MV-4-11 (cell line): ENCODE measurements around the gene SLX4.
A peak's percentile ranks its signal among the peaks of the same experiment; 100 is the strongest.
"Not testable (repeated sequence)": the region's sequence is repeated elsewhere in the genome, so short reads cannot be mapped to it uniquely, and the experiment has no call there.

Experiments
- DNase-seq: peaks from one replicate; lab custom pipeline; 2025; lab: John Stamatoyannopoulos, UW

Gene SLX4

GRCh38 chr16:3642397-3643094, 31.1 kb upstream of the SLX4 start:
- no peak for DNase-seq

DNA sequence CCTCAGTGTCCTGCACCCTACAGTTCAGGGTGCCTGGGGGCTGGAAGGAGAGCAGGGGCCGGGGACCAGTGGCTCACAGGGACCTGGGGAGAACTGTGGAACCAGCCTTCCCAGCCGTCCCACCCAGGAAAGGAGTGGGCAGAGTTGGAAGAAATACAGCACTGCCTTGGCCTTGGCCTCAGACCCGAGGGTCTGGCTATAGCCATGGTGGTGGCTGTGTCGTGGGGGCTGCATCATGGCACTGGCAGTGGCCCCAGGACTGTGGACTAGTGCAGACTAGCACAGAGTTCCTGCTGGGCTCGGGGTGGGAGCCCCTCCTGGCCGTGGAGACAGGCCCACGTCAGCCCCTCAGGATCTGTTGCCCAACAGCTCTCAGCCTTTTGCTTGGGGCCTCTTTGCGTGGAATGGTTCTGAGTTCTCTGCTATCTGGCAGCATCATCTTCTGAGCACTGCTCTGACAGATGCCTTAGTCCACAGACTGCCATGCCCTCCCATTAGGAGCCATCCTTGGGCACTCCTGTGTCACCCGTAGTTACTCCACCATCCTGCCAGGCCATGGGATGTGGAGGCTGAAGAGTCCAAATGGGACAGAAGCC, 30.5 kb upstream of the SLX4 start:
- no peak for DNase-seq

- no peak for DNase-seq
Observed at GRCh38 chr16:3640632-3641501, 29.5 kb upstream of the SLX4 start.

- DNase-seq, result no peak
Observed at GRCh38 chr16:3640207-3640606, 28.8 kb upstream of the SLX4 start.

DNA sequence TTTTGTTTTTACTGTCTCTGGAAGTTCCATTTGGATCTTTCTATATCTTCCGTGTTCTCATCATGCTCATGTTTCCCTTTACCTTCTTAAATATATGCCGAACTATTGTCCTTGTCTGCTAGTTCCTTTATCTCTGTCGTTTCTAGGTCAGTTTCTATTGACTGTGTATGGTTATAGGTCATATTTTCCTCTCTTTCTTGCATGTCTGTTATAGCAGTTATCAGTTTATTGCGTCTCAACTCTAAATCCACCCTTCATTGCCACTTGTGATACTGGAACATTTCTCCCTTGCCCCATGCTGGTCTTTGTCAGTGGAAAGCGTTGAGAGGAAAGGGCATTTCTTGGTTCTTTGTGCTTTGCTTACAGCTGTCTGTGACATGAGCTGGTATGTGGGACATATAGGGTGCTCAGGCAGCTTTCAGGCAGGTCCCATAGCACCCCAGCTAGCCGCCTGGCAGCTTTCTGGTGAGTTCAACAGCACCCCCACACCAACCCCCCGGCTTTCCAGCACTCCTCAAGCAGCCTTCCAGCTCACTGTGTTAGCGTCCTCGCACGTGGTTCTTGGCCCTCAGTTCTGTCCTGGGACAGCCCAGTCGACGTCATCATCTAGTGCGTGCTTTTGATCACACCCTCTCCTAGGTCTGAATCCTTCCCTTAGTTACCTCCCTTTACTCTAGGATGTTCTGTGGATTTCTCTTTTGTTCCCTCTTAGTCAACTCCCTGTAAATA, 27.7 kb upstream of the SLX4 start:
- DNase-seq, result no peak

DNA sequence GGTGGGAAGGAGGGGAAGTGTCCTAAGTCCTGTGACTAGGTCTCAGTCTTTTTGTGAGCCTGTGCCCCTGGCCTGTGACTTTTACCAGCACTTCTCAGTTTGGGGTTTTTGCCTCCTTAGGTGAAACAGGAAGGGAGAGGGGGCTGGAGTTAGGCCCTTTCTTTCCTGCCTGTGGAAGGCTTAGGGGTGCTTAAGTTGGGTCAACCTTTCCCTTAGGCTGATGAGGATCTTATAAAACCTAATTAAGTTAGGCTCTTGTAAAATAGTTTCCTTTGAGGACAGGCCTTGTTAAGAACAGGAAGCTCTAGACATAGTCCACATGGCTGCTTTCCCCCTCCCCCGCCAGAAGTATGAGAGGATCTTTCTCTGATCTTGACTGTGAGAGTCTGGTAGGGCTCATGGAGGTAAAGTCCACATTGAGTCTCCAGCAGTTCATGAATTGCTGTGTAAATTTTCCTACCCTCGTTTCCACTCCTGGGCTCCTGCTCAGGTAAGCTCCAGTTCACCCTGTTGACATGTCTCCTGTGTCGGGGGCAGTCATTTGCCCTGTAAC, 26.0 kb upstream of the SLX4 start:
- peak; percentile 78 for DNase-seq

DNA sequence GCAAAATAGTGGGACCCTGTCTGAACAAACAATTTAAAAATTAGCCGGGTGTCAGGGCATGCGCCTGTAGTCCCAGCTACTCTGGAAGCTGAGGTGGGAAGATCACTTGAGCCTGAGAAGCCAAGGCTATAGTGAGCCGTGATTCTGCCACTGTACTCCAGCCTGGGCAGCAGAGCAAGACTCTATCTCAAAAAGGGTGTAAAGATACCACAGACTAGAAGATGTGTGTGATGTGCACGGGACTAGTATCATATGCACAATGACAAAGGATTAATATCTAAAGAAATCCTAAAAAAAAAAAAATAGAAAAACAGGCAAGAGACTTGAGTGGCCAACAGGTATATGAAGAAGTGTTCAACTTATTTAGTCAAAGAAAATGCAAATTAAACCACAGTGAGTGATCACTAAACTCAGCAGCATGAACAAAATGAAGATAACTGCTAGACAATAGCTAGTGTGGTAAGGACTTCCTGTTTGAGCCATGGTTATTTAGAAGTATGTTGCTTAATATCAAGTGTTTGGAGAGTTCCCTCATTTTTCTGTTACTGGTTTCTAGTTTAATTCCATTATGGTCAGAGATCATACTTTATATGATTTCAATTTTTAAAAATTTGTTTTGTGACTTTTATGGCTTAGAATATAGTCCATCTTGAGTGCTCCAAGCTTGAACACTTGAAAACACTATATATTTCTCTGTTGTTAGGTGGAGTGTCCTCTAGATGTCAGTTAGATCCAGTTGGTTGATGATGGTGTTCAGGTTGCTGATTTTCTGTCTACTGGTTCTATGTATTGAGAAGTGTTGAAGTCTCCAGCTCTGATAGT, 14.7 kb upstream of the SLX4 start:
- peak; percentile 82 for DNase-seq

DNA sequence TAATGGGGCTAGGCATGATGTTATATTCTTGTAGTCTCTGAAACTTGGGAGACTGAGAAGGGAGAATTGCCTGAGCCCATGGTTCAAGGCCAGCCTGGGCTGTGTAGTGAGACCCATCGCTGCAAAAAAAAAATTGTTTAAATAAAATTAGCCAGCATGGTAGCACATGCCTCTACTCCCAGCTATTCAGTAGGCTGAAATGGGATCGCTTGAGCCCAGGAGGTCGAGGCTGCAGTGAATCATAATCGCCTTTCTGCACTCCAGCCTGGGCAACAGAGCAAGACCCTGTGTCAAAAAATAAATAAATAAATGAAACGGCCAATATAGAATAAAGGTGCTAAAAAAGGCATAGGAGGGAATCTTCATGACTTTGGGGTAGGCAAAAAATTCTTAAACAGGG, 13.9 kb upstream of the SLX4 start:
- no peak for DNase-seq

DNA sequence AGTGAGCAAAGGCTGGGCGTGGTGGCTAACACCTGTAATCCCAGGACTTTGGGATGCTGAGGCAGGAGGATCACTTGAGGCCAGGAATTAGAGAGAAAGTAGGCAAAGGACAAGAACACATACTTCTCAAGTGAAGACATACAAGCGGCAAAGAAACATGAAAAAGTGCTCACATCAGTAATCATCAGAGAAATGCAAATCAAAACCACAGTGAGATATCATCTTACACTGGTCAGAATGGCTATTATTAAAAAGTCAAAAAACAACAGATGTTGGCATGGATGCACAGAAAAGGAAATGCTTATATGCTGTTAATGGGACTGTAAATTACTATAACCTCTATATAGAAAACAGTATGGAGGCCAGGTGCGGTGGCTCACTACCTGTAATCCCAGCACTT, 12.2 kb upstream of the SLX4 start:
- DNase-seq, result no peak

DNA sequence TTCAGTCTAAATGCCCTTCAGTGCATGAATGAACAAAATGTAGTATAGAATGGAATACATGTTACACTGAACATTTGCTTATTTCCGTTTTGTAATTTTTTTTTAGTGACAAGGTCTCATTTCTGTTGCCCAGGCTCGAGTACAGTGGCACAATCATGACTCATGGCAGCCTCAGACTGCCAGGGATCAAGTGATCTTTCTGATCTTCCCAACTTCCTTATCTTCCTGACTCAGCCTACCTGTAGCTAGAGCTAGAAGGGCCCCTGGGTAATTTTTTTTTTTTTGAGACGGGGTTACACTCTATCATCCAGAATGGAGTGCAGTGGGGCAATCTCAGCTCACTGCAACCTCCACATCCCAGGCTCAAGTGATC, 7.3 kb upstream of the SLX4 start:
- peak; percentile 66 for DNase-seq

GRCh38 chr16:3612510-3613466, 1.4 kb upstream of the SLX4 start:
- DNase-seq, result no peak

DNA sequence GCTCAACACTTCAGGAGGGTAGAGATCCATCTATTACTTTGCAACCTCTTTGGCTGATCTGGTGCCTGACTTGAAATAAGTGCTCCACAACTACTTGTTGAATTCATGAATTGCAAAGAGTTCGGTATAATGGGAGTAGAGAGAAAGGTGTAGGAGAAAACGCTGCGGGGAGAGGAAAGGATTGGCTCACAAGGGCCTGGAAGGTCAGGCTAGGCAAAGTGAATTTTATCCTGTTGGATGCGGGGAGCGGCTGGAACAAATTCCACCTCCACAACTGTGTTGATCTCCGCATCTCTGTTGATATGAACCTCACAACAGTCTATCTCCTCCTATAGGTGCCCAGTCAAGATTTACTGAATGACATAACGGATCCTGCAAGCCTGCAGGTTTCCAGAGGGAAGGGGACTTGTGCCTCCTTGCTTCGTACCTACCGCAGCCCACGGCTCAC, 684 bp downstream of the SLX4 start:
- DNase-seq, result no peak

- DNase-seq, result peak; percentile 75
Observed at GRCh38 chr16:3609895-3610697, 1.3 kb downstream of the SLX4 start.

DNA sequence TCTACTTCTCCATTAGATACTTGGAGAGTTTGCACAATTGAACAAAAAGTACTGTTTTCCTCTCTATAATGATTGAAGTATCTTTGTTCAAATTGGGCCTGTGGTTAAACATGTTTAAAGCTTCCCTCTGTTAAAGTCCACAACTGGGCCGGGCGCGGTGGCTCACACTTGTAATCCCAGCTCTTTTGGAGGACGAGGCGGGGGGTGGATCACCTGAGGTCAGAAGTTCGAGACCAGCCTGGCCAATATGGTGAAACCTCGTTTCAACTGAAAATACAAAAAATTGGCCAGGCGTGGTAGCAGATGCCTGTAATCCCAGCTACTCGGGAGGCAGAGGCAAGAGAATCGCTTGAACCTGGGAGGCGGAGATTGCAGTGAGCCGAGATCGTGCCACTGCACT, 2.4 kb downstream of the SLX4 start:
- not testable (repeated sequence) for DNase-seq

GRCh38 chr16:3608069-3608468, 3.3 kb downstream of the SLX4 start:
- DNase-seq, result no peak

GRCh38 chr16:3607634-3608033, 3.8 kb downstream of the SLX4 start:
- DNase-seq, result no peak

DNA sequence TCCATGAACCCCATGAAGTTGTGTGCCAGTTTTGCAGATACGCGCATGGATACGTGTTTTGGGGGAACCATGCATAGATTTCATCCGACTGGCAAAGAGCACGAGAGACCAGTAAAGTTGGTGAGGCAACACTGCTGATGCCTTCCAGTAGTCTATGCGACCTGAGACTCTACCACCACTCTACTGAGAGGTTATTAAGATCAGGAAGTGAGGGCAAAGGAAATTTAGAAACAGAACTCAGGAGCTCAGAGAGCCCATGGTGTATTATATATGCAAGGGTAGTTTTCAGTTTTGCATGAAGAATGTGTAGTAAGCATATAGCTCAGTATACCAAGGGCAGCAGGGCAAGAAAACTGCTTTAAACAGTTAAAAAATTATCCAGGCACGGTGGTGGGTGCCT, 4.2 kb downstream of the SLX4 start:
- no peak for DNase-seq

DNA sequence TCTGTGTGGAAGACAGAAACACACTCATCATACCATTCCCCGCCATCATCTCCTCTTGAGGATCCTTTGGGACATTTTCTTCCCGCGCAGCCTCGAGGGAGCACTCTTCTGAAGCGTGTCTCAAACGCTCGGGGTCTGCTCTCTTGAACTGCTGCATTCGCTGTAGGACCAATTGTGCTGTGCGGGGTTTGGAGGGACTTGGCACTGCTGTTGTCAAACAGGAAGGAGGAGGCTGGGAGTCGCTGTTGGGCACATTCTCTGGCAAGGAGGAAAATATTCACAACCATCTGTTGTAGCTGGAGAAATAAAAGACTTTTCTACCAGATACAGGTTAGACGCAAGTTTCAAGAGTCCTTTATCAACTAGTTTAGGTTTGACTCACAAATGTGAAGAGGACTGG, 5.0 kb downstream of the SLX4 start:
- no peak for DNase-seq

DNA sequence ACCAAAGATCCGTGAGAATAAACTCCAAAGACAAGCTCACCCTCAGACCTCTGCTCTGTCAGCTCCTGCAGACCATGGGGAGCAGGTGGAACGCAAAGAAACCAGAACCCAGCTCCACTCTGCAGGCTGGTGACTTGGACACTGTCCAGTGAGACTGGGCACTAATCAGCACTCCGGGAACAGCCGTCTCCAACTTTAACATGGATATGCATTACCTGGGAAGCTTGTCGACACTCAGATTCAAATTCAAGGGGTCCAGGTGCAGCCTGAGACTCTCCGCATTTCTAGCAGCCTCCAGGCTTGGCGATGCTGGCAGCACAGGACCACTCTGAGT, 9.1 kb downstream of the SLX4 start:
- no peak for DNase-seq
